ENCODE measurements around the gene LAMP1. TPM values are rescaled to one million over a fixed set of nuclear protein-coding genes. Genes with fewer than 3 reads are reported as not detected.

LAMP1 gene
- total RNA-seq, 6 experiments from 2014 or later, result 154 to 233 (median 197) TPM

DNA sequence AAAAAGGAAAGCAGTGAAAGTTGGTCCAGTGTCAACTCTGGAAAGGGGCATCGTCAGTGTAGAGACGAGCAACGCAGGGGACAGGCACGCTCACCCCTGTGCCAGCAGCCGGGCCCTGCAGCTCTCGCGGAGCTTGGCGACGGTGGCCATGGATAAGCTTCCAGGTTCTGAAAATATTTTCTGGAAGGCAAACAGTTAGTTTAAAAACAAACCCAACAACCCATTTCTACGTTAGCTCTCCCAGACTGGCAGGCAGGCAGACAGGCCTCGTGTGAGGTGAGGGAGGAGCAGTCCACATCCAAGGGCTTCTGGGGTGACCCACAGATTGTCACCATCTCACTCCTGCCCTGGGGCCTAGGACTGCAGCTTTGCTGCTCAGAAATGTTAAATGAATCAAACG, 27.4 kb downstream of the LAMP1 start:
- Histone ChIP-seq H3K9me3 (no peaks in the 10 kb centered on the region), H3K27ac (no peak overlapping the region), H3K36me3 (peaks cover 0 to 56% (median 22%) of the 10 kb centered on the region in 4 donors), H3K4me3 (no peak overlapping the region), H3K27me3 (no peaks in the 10 kb centered on the region), H3K4me1 (peaks cover 0 to 23% (median 3%) of the 10 kb centered on the region in 4 donors)
- intact Hi-C loops (cut with DNase I), result no loop called here
- TF ChIP-seq, protein P1, sequence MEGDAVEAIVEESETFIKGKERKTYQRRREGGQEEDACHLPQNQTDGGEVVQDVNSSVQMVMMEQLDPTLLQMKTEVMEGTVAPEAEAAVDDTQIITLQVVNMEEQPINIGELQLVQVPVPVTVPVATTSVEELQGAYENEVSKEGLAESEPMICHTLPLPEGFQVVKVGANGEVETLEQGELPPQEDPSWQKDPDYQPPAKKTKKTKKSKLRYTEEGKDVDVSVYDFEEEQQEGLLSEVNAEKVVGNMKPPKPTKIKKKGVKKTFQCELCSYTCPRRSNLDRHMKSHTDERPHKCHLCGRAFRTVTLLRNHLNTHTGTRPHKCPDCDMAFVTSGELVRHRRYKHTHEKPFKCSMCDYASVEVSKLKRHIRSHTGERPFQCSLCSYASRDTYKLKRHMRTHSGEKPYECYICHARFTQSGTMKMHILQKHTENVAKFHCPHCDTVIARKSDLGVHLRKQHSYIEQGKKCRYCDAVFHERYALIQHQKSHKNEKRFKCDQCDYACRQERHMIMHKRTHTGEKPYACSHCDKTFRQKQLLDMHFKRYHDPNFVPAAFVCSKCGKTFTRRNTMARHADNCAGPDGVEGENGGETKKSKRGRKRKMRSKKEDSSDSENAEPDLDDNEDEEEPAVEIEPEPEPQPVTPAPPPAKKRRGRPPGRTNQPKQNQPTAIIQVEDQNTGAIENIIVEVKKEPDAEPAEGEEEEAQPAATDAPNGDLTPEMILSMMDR (IDR thresholded peaks at IDR 0.05), result no peak
- no peak for TF ChIP-seq POLR2A (IDR thresholded peaks at IDR 0.05)
- DNase-seq (no peak), ATAC-seq (no peak)
- 41% methylated on average over 10 of the region's 12 CpGs for WGBS (ENCODE audit: insufficient coverage, low coverage, low lambda C conversion rate, missing lambda C conversion rate)

DNA sequence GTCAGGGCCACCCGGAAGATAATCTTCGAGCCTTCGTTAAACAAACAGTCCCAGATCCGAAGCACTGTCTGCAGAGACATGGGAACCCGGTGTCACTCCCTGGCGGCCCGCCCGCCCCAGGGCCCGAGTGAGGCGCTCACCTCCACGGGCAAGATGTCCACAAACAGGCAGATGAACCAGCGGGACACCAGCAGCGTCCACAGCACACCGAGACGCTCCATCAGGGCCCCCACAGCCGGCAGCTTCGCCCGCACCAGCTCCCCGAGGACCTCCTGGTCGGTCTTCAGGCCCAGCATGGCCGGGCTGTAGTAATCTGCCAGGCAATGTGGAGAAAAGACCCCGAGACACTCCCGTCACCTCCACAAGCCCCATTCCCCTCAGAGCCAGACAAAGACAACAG, 28.7 kb downstream of the LAMP1 start:
- Histone ChIP-seq H3K4me1 (peaks cover 0 to 23% (median 3%) of the 10 kb centered on the region in 4 donors), H3K4me3 (no peak overlapping the region), H3K27ac (no peak overlapping the region), H3K27me3 (no peaks in the 10 kb centered on the region), H3K9me3 (no peaks in the 10 kb centered on the region), H3K36me3 (peaks cover 0 to 43% (median 19%) of the 10 kb centered on the region in 4 donors)
- intact Hi-C loops (cut with DNase I), result no loop called here
- no peak for ATAC-seq
- TF ChIP-seq, protein P1 (IDR thresholded peaks at IDR 0.05), result no peak
- TF ChIP-seq POLR2A (IDR thresholded peaks at IDR 0.05), result no peak
- no peak for DNase-seq
- no CpG with 5 or more reads among the region's 23 CpGs for WGBS (ENCODE audit: insufficient coverage, low coverage, low lambda C conversion rate, missing lambda C conversion rate)

DNA sequence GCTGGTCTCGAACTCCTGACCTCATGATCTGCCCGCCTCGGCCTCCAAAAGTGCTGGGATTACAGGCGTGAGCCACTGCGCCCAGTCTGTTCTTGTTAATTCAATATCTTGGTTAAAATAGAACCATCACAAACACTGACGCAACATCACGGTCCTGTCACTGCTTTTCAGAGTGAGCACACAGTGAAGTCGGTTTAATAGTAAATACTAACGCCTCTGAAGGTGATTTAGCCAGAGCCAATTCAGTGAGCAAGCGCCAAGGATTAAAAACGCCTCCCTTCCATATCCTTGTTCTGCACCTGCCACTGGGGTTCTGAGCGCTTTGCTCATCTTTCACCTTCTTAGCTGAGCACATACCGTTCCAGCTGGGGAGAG, 30.3 kb downstream of the LAMP1 start:
- Histone ChIP-seq H3K9me3 (no peaks in the 10 kb centered on the region), H3K4me3 (no peak overlapping the region), H3K27ac (peak overlapping the region in 1 of 3 donors; percentile 53), H3K27me3 (no peaks in the 10 kb centered on the region), H3K4me1 (peaks cover 0 to 17% (median 0%) of the 10 kb centered on the region in 4 donors), H3K36me3 (peaks cover 0 to 27% (median 9%) of the 10 kb centered on the region in 4 donors)
- no peak for TF ChIP-seq POLR2A (IDR thresholded peaks at IDR 0.05)
- TF ChIP-seq, protein P1 (IDR thresholded peaks at IDR 0.05), result no peak
- ATAC-seq, result peak; percentile 67 to 71 (median 70)
- DNase-seq, result peak in 1 of 3 donors; percentile 71
- intact Hi-C loops (cut with DNase I), result no loop called here
- WGBS (ENCODE audit: insufficient coverage, low coverage, low lambda C conversion rate, missing lambda C conversion rate), result 49% methylated on average over 13 of the region's 13 CpGs

DNA sequence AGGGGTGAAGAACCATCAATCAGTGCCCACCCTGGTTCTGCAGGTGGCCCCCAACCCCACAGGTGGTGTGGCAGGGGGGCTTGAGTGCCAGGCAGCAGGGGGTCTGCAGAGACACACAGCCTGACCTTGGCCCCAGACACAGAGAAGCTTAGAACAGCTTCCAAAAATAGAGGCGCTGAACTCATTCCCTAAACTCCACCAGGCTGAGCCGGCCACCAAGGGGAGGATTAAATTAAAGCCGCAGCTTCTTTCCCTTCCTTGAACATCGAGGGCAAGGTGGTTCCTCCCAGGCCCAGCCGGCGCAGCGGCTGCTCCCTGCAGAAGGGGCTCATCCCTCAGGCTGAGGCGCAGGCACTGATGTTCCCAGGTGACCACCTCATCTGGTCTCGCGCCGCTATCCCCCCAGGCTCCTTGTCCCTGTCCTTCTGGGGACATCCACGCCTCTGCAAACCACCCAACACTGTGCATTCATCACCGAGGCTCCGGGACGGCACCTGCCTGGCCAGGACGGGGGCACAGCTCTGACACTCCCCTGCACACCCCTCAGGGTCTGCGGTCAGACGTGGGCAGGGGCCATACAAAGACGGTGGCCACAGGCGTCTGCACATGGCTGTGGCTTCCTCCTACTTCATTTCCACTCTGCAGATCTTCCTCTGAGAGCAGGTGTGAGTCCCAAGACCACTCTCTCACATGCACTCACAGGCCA, 30.9 kb downstream of the LAMP1 start:
- H3K27ac ChIP-seq, result peak overlapping the region in 1 of 3 donors; percentile 43
- H3K36me3 ChIP-seq, result peaks cover 0 to 27% (median 9%) of the 10 kb centered on the region in 4 donors
- WGBS (ENCODE audit: insufficient coverage, low coverage, low lambda C conversion rate, missing lambda C conversion rate), result 54% methylated on average over 7 of the region's 20 CpGs
- peak in 3 of 4 donors; percentile 5 to 15 (median 7) for ATAC-seq
- no peak for DNase-seq
- peaks cover 0 to 15% (median 0%) of the 10 kb centered on the region in 4 donors for H3K4me1 ChIP-seq
- intact Hi-C loops (cut with DNase I), result no loop called here
- no peaks in the 10 kb centered on the region for H3K27me3 ChIP-seq
- no peaks in the 10 kb centered on the region for H3K9me3 ChIP-seq
- TF ChIP-seq POLR2A (IDR thresholded peaks at IDR 0.05), result no peak
- TF ChIP-seq, protein P1 (IDR thresholded peaks at IDR 0.05), result no peak
- no peak overlapping the region for H3K4me3 ChIP-seq

Data from right lobe of liver (tissue), 6 donors.